Vagina (tissue), 2 donors: Measurements from ENCODE around the gene CENPM.
A peak's percentile ranks its signal among the peaks of the same experiment; 100 is the strongest.

ENCODE experiments used
- CTCF ChIP-seq, 3 experiments: fragments of 450-650 bp in 2 of 3; fragments of 200-600 bp in 1 of 3; sonication (generic) in 1 of 3; IDR thresholded peaks; one replicate each; pipeline ENCODE4 v1.5.1; 2017 to 2019; ENCODE audit warnings: antibody characterized with exemption in 3 of 3, mild to moderate bottlenecking in 2 of 3, moderate library complexity in 2 of 3
- POLR2AphosphoS5 ChIP-seq, 2 donors: sonication (generic); formaldehyde crosslinking; IDR thresholded peaks; one replicate each; pipeline ENCODE4 v1.9.0; 2017; ENCODE audit warnings: antibody characterized with exemption in 2 of 2, mild to moderate bottlenecking in 2 of 2, low read depth in 1 of 2; ENCODE audit not compliant: insufficient read depth in 1 of 2

- TF ChIP-seq CTCF (IDR thresholded peaks at IDR 0.05) (no peak), POLR2AphosphoS5 (IDR thresholded peaks at IDR 0.05; ENCODE audit: insufficient read depth in 1 of 2, low read depth in 1 of 2) (peak in 1 of 2 donors; percentile 47)
These were observed 6.7 kb downstream of the CENPM start for GRCh38 chr22:41939981-41940831.
